ENCODE data around the gene SLC4A5. TPM values are rescaled to one million over a fixed set of nuclear protein-coding genes. Genes with fewer than 3 reads are reported as not detected.

SLC4A5 gene
- total and polyA plus RNA-seq, 2 of the 8 experiments (the other 6 are each of a cell fraction or from before 2014, with no cell fraction given): 0.42 to 0.52 TPM

GRCh38 chr2:74302865-74303264 is 40.4 kb downstream of the SLC4A5 start:
- ChIA-PET POLR2A (ENCODE audit: partially characterized antibody) (interaction anchor here (1.0 kb wide), 1 partner anchor 13 kb away, joined by 3 read pairs; no protein-coding TSS in a partner anchor), CTCF (ENCODE audit: partially characterized antibody) (interaction anchor here (1.4 kb wide), 1 partner anchor 32 kb away, joined by 7 read pairs; no protein-coding TSS in a partner anchor)
- Histone ChIP-seq H4K5ac (ENCODE audit: insufficient read length, low read depth, low read length) (no peak overlapping the region), H3K4me1 (replicated peaks in 1 of 4; ENCODE audit: control insufficient read depth in 3 of 4, insufficient read depth in 4 of 4, low read length in 3 of 4) (no peaks in the 10 kb centered on the region), H3K79me2 (ENCODE audit: control insufficient read depth in 1 of 2, insufficient read depth in 2 of 2, low read length in 2 of 2) (no peaks in the 10 kb centered on the region), H3K14ac (ENCODE audit: insufficient read length) (no peak overlapping the region), H4K91ac (replicated peaks; ENCODE audit: insufficient read length, low read length) (no peak overlapping the region), H2BK12ac (ENCODE audit: low read depth, low read length) (no peak overlapping the region), H4K20me1 (replicated peaks in 1 of 2; ENCODE audit: control insufficient read depth in 1 of 2, insufficient read depth in 2 of 2, low read length in 2 of 2) (no peaks in the 10 kb centered on the region), H3K9me3 (ENCODE audit: insufficient read depth in 2 of 2, low read depth in 1 of 2, low read length in 1 of 2) (peaks cover 3 to 11% of the 10 kb centered on the region in 2 experiments; a peak in 2 of 4 replicates), H3K18ac (ENCODE audit: extremely low read depth, low read length) (no peak overlapping the region), H4K8ac (ENCODE audit: extremely low read depth, insufficient read depth, low read length) (no peak overlapping the region), H3K27ac (ENCODE audit: low read depth, low read length) (no peak overlapping the region), H2AFZ (ENCODE audit: low read length) (no peak overlapping the region), H2BK20ac (ENCODE audit: low read length) (no peak overlapping the region), H2BK120ac (replicated peaks; ENCODE audit: low read depth, low read length) (no peak overlapping the region), H3K4ac (replicated peaks; ENCODE audit: insufficient read length, low read depth, low read length) (no peak overlapping the region), H3K27me3 (replicated peaks in 1 of 4; ENCODE audit: control insufficient read depth in 3 of 4, extremely low read depth in 1 of 4, insufficient read depth in 3 of 4, low read length in 3 of 4) (no peaks in the 10 kb centered on the region), H3K4me3 (ENCODE audit: extremely low read depth in 1 of 4, insufficient read depth in 2 of 4, low read depth in 3 of 4, low read length in 4 of 4) (no peak overlapping the region), H3K56ac (replicated peaks; ENCODE audit: insufficient read length, low read depth, low read length) (no peak overlapping the region), H3K36me3 (ENCODE audit: control insufficient read depth in 2 of 4, insufficient read depth in 4 of 4, low read length in 3 of 4) (no peaks in the 10 kb centered on the region), H3K23ac (ENCODE audit: insufficient read length) (no peak overlapping the region), H3K23me2 (ENCODE audit: low read depth, low read length) (no peaks in the 10 kb centered on the region; the same call in 1 of the 2 replicates), H2BK15ac (ENCODE audit: low read length) (no peak overlapping the region), H2BK5ac (ENCODE audit: low read depth, low read length) (no peak overlapping the region), H3K9ac (replicated peaks in 1 of 4; ENCODE audit: extremely low read depth in 1 of 4, low read depth in 3 of 4, low read length in 3 of 4) (no peak overlapping the region), H3K4me2 (ENCODE audit: insufficient read depth in 1 of 2, low read depth in 2 of 2, low read length in 2 of 2) (no peak overlapping the region), H2AK5ac (ENCODE audit: low read depth, low read length) (no peak overlapping the region), H3K79me1 (ENCODE audit: low read depth, low read length) (no peaks in the 10 kb centered on the region)
- TF ChIP-seq BCL11A (IDR thresholded peaks at IDR 0.05; ENCODE audit: low read depth in 2 of 2, low read length in 2 of 2): no peak
- TF ChIP-seq PHF8 (conservative IDR thresholded peaks at IDR 0.05; ENCODE audit: low read depth, low read length): no peak
- TF ChIP-seq CTBP2 (IDR thresholded peaks at IDR 0.05; ENCODE audit: borderline replicate concordance, insufficient read depth, insufficient read length, low read length): no peak
- no peak for TF ChIP-seq EGR1 (IDR thresholded peaks at IDR 0.05; ENCODE audit: borderline replicate concordance, low read depth, low read length)
- no peak for TF ChIP-seq POLR2A (IDR thresholded peaks at IDR 0.05; ENCODE audit: control extremely low read depth in 1 of 2, low read depth in 2 of 2, low read length in 2 of 2)
- TF ChIP-seq CREB1 (IDR thresholded peaks at IDR 0.05): no peak
- TF ChIP-seq ATF3 (IDR thresholded peaks at IDR 0.05; ENCODE audit: insufficient read depth, low read depth, low read length): no peak
- TF ChIP-seq NRF1 (IDR thresholded peaks at IDR 0.05; ENCODE audit: low read depth, low read length): no peak
- no peak for TF ChIP-seq EP300 (IDR thresholded peaks at IDR 0.05; ENCODE audit: borderline replicate concordance in 1 of 2, low read depth in 2 of 2, low read length in 2 of 2)
- no peak for TF ChIP-seq TBP (IDR thresholded peaks at IDR 0.05; ENCODE audit: low read depth, low read length)
- TF ChIP-seq KDM1A (IDR thresholded peaks at IDR 0.05; ENCODE audit: borderline replicate concordance, low read length): no peak
- TF ChIP-seq HDAC2 (IDR thresholded peaks at IDR 0.05; ENCODE audit: borderline replicate concordance in 1 of 2, low read depth in 2 of 2, low read length in 2 of 2): no peak
- peak in 1 of 2 experiments; percentile 29 for DNase-seq (ENCODE audit: low read depth in 1 of 2, low spot score in 2 of 2)
- no peak for FAIRE-seq
- WGBS, 2 experiments (ENCODE audit: extremely low coverage in 1 of 2, insufficient coverage in 1 of 2, insufficient read length in 1 of 2, insufficient replicate concordance in 2 of 2, low coverage in 1 of 2, low lambda C conversion rate in 2 of 2, missing lambda C conversion rate in 1 of 2): 87% methylated on average over 2 of the region's 2 CpGs; no CpG with 5 or more reads in 1 of the 2 experiments

All from H1 (cell line).